ENCODE results near the gene PLD2.
"Not testable (repeated sequence)": the region's sequence is repeated elsewhere in the genome, so short reads cannot be mapped to it uniquely, and the experiment has no call there.

PLD2 gene

DNA sequence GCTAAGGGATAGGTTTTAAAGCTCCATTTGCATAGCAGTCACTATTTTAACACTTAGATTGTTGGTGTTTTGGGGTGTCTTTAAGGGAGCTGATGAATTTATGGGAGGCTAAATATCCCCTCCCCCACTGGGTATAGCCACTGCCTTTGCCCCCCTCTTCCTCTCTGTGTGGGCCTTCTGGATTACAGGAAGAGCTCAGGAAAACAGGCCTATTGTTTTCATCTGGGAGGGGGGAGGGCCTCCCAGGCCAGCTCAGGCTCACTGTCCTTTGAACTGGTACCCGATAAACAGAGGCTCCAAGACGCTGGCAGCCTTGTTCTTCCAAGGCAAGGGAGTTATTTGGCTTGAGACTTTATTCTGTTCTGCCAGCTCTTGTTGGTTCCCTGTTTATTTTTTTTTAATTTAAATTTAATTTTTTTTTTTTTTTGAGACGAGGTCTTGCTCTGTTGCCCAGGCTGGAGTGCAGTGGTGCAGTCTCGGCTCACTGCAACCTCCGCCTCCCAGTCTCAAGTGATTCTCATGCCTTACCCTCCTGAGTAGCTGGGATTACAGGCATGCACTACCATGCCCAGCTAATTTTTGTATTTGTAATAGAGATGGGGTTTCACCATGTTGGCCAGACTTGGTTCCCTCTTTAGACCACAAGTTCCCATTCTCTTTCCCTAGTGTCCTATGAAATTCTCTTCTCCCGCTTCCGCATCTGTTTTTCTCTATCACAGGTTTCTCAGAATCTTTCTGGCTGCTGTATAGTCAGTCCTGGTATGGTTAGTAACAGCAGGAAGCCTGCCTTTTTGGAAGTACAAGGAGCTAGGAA lies 51.3 kb downstream of the PLD2 start:
- no peak for DNase-seq

DNA sequence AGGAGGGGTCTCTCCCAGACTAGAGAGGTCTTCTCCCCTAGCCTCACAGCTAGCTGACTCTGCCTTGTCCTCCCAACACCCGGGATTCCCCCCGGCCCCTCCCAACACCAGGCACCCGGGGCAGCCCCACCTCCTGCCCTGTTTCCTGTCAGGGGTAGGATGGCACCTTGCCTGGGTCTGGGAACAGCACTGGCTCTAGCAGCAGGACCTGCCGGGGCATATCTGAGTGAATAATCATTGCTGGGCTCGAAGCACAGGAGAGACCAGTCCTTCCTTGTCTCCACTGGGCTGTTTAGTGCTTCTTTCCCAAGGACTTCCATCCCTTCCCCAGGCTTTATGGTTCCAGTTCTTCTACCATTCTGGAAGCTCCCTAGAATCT lies 51.9 kb downstream of the PLD2 start:
- no peak for DNase-seq

DNA sequence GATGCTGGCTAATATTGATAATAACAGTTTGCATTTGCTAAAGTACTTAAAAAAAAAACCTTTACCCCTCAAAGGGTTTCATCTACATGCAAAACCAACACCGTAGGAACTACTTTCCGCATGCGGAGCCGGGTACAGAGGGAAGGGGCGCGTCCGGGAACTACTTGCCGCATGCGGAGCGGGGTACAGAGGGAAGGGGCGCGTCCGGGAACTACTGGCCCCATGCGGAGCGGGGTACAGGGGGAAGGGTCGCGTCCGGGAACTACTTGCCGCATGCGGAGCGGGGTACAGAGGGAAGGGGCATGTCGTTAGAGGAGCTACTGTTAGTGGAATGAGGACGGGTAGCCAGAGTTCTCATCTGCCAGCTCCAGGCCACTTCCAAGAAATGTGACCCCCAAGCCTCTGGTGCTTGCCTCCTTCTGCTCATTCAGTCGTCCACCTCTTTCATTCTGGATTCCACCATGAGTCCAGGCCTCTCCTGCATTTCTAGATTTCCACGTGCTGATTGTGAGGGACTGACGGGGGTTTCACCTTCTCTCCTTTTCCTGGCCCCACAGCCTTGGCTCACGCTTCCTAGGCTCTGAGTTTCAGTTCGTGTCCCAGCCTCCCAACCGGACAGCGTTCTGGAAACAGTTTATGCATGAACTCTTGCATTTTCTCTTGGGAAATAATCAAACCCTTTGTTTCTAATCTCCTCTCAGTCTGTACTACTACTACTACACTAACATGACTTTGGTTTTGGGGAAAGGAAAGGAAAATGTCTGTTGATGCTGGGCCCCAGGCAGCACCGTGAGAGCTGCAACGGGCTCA lies 53.1 kb downstream of the PLD2 start:
- no peak for DNase-seq

DNA sequence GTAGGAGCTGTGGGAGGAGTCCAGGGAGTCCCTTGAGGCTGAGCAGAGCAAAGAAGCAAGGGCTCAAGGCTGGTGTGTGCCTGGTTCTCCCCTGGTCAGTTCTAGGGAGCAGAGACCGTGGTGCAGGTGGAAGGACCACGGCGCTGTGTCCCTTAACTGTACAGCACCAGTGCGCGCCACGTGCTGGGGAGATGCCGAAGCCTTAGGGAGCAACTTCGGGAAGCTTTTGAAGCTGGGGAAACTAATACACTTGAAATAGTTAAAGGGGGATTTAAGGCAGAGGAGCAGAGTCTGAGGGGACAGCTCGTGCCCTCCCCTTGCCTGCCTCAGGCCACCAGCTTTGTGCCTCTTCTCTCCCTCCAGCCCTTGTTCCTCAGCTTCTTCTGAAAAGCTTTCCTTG lies 53.7 kb downstream of the PLD2 start:
- no peak for DNase-seq

DNA sequence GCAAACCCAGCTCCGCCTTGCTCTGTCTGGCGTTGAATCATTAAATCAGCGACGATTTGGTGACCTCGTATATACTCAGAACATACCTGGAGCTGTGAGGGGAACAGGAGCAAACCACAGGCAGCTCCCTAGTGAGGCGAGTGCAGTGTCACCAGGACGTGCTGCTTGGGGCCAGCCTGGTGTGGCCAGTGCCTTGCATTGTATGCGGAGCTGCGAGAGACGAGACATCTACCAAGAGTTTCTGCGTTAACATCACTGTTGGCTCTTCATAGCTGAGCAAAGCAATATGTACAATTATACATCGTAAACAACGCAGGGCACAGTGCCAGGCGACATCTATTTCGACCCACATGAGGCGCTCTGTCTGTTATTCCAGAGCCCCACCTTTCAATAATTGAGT lies 54.1 kb downstream of the PLD2 start:
- DNase-seq, result no peak

DNA sequence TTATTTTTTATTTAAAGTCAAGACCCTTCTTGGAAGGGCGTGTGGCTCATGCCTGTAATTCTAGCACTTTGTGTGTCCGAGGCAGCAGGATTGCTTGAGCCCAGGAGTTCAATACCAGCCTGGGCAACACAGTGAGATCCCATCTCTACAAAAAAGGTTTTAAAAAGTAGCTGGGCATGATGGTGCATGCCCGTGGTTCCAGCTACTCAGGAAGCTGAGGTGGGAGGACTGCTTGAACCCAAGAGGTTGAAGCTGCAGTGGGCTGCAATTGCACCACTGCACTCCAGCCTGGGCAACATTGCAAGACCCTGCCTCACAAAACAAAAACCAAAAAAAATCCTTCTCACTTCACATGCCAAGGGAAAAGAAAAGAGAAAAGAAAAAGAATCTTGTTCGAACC lies 55.8 kb downstream of the PLD2 start:
- no peak for DNase-seq

DNA sequence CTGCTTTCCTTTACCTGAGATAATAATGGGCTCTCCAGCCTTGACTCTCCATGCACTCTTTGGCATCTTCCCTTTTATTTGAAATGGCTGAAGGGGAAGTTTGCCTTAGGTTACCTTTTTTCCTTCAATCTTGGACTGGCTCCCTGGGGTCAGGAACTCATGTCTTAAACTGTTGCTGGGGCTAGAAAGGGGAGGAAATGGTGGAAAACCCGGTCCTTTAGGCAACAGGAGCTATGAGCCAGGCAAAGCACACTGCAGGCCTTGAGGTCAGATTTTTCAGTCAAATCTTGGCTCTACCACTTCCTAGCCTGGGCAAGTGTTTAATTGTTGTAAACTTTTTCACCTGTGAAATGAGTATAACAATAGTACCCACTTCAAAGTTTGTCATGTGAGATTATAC lies 56.4 kb downstream of the PLD2 start:
- no peak for DNase-seq

DNA sequence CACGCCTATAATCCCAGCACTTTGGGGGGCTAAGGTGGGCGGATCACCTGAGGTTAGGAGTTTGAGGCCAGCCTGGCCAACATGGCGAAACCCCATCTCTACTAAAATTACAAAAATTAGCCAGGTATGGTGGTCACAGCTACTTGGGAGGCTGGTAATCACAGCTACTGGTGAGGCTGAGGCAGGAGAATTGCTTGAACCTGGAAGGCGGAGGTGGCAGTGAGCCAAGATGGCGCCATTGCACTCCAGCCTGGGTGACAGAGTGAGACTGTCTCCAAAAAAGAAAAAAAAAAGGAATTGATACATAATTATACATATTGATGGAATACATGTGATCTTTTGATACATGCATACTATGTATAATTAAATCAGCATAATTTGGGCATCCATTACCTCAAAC lies 60.6 kb downstream of the PLD2 start:
- peak; percentile 14 for DNase-seq

DNA sequence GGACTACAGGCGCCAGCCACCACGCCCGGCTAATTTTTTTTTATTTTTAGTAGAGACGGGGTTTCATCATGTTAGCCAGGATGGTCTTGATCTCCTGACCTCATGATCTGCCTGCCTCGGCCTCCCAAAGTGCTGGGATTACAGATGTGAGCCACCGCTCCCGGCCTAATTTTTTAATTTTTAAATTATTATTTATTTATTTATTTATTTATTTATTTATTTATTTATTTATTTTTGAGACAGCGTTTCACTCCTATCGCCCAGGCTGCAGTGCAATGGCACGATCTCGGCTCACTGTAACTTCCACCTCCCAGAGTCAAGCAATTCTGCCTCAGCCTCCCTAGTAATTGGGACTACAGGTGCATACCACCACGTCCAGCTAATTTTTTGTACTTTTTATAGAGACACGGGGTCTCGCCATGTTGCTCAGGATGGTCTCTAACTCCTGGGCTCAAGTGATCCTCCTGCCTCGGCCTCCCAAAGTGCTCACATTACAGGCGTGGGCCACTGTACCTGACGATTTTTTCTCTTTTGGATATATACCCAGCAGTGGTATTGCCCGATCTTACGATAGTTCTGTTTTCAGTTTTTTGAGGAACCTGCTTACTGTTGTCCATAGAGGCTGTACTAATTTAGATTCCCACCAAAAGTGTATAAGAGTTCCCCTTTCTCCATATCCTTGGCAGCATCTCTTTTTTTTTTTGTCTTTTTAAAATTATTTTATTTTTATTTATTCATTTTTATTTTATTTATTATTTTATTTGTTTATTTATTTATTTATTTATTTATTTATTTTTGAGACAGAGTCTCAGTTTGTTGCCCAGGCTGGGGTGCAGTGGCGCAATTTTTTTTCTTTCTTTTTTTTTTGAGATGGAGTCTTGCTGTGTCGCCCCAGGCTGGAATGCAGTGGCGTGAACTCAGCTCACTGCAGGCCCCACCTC lies 62.4 kb downstream of the PLD2 start:
- not testable (repeated sequence) for DNase-seq

DNA sequence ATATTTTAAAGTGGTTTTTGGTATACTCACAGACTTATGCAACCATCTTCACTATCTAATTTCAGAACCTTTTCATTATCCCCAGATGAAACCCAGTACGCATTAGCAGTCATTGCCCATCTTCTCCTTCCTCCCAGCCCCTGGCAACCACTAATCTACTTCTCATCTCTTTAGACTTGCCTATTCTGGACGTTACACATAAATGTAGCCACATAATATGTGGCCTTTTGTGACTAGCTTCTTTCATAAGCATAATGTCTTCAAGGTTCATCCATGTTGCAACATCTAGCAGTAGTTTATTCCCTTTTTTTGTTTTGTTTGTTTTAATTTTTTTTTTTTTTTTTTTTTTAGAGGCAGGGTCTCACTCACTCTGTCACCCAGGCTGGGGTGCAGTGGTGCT lies 63.9 kb downstream of the PLD2 start:
- DNase-seq, result no peak

DNA sequence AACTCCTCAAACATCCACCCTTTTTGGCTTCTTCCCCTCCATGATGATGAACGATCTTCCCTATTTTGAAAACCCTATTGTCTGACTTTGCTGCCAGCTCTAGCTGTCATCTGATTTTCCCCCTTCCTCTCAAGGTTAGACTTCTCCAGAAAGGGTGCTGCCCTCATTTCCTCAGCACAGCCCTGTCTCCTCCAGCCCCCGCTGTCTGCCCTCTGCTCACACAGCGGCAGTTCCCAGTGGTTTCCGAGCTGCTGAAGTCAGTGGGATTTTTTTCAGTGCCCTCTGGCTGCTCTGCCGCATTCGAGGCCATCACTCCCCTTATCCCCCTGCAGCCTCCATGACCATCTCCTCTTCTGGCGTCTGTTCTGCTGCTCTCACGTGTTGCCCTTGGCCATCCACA lies 65.8 kb downstream of the PLD2 start:
- no peak for DNase-seq

All from NCI-H1105 treated with DMSO at 0.1 percent for 48 hours (cell line).